GM19397 (cell line): Measurements from ENCODE around the gene PRUNE2.

ENCODE experiments used
- ATAC-seq: cut with Tn5 transposase; IDR thresholded peaks from one replicate; pipeline ENCODE4 v1.9.1; 2021; ENCODE audit warnings: mild to moderate bottlenecking, moderate library complexity; ENCODE audit not compliant: unreplicated experiment

The PRUNE2 gene

GRCh38 chr9:76630916-76631315 lies 275.0 kb downstream of the PRUNE2 start:
- no peak for ATAC-seq

- ATAC-seq, result no peak
These were observed 276.5 kb downstream of the PRUNE2 start for GRCh38 chr9:76629205-76629990.

- no peak for ATAC-seq
These were observed 277.8 kb downstream of the PRUNE2 start for GRCh38 chr9:76628155-76628554.

GRCh38 chr9:76626980-76627379 lies 278.9 kb downstream of the PRUNE2 start:
- no peak for ATAC-seq

GRCh38 chr9:76626141-76626540 lies 279.8 kb downstream of the PRUNE2 start:
- no peak for ATAC-seq

GRCh38 chr9:76624391-76625048 lies 281.4 kb downstream of the PRUNE2 start:
- ATAC-seq, result peak; percentile 97

- ATAC-seq, result no peak
These were observed 284.9 kb downstream of the PRUNE2 start for GRCh38 chr9:76620996-76621395.

- no peak for ATAC-seq
These were observed 285.3 kb downstream of the PRUNE2 start for GRCh38 chr9:76620581-76620980.

- ATAC-seq, result no peak
These were observed 286.3 kb downstream of the PRUNE2 start for GRCh38 chr9:76619640-76620039.

GRCh38 chr9:76619197-76619596 lies 286.7 kb downstream of the PRUNE2 start:
- ATAC-seq, result no peak

GRCh38 chr9:76618762-76619161 lies 287.2 kb downstream of the PRUNE2 start:
- no peak for ATAC-seq

- no peak for ATAC-seq
These were observed 288.3 kb downstream of the PRUNE2 start for GRCh38 chr9:76617497-76618175.

- ATAC-seq, result no peak
These were observed 289.1 kb downstream of the PRUNE2 start for GRCh38 chr9:76616780-76617179.

- ATAC-seq, result no peak
These were observed 290.7 kb downstream of the PRUNE2 start for GRCh38 chr9:76615177-76615603.

- ATAC-seq, result no peak
These were observed 291.9 kb downstream of the PRUNE2 start for GRCh38 chr9:76613974-76614373.

GRCh38 chr9:76613150-76613781 lies 292.6 kb downstream of the PRUNE2 start:
- ATAC-seq, result no peak

- no peak for ATAC-seq
These were observed 295.9 kb downstream of the PRUNE2 start for GRCh38 chr9:76610011-76610352.

GRCh38 chr9:76609285-76610010 lies 296.5 kb downstream of the PRUNE2 start:
- ATAC-seq, result no peak

- no peak for ATAC-seq
These were observed 297.2 kb downstream of the PRUNE2 start for GRCh38 chr9:76608575-76609273.

GRCh38 chr9:76607730-76608436 lies 298.0 kb downstream of the PRUNE2 start:
- no peak for ATAC-seq
